PFSK-1 (cell line): ENCODE results near the gene RPL37A.

Source experiments
- POLR2AphosphoS5 ChIP-seq: IDR thresholded peaks from 2 replicates; pipeline ENCODE4 v1.6.1; 2012; ENCODE audit warnings: low read depth, mild to moderate bottlenecking, control low read depth, low read length, moderate library complexity
- REST ChIP-seq, 2 experiments: IDR thresholded peaks; 2 replicates each; pipeline versions ENCODE4 v1.6.1 to v1.8.0; 2011 to 2012; ENCODE audit warnings: low read depth in 2 of 2, low read length in 2 of 2, control low read depth in 1 of 2, inconsistent platforms in 1 of 2, mild to moderate bottlenecking in 1 of 2, moderate library complexity in 1 of 2; ENCODE audit not compliant: insufficient read depth in 1 of 2

GRCh38 chr2:216450346-216450745 lies 48.3 kb upstream of the RPL37A start:
- TF ChIP-seq REST (IDR thresholded peaks at IDR 0.05; ENCODE audit: insufficient read depth in 1 of 2, low read depth in 2 of 2, low read length in 2 of 2) (no peak), POLR2AphosphoS5 (no peak)
